ENCODE measurements around the gene FNIP2.
"Not testable (repeated sequence)": the region's sequence is repeated elsewhere in the genome, so short reads cannot be mapped to it uniquely, and the experiment has no call there.

The FNIP2 gene

DNA sequence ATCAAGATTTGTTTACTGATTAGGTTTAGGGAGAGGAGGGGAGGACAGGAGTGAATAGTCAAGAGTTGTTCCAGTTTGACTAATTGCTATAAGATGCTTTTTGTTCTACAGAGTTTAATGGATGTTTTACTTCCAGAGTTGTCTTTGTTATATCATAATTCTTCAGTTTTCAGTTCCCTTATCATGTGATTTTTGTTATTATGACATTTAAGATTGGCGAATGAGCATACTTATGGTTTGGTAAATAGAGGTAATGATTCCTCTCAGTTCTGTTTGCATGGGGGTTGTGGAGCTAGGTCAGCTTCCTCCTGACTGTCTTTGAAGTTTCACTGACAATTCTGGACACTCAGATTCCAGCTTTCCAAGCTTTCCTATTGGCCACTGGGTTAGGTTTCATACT, 24.6 kb downstream of the FNIP2 start:
- not testable (repeated sequence) for DNase-seq (ENCODE audit: low read depth)

- DNase-seq (ENCODE audit: low read depth): no peak
These were observed 27.7 kb downstream of the FNIP2 start for GRCh38 chr4:158796370-158797140.

GRCh38 chr4:158798062-158798461, 29.2 kb downstream of the FNIP2 start:
- DNase-seq (ENCODE audit: low read depth): no peak

GRCh38 chr4:158799013-158799770, 30.4 kb downstream of the FNIP2 start:
- DNase-seq (ENCODE audit: low read depth): no peak

DNA sequence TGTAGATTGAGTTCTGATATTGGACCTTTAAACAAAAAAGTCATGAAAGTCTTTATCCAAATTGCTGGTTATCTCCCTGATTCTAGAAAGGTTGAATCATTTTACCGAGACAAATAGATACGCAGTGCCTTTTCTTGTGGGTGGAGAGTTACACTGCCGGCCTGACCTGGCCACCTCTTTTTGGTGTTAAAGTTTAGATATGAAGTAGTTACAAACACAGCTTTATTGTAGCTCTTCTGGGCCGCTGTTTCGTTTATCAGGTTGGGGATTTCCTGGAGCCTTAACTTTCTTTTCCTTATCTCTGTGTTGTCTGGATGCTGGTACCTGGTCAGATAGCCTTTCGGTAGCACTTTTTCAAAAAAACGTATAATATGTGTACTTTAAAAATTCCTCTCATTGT, 31.0 kb downstream of the FNIP2 start:
- DNase-seq (ENCODE audit: low read depth): no peak

GRCh38 chr4:158801066-158801465, 32.2 kb downstream of the FNIP2 start:
- no peak for DNase-seq (ENCODE audit: low read depth)

GRCh38 chr4:158801677-158802076, 32.9 kb downstream of the FNIP2 start:
- no peak for DNase-seq (ENCODE audit: low read depth)

- no peak for DNase-seq (ENCODE audit: low read depth)
These were observed 34.1 kb downstream of the FNIP2 start for GRCh38 chr4:158802914-158803313.

DNA sequence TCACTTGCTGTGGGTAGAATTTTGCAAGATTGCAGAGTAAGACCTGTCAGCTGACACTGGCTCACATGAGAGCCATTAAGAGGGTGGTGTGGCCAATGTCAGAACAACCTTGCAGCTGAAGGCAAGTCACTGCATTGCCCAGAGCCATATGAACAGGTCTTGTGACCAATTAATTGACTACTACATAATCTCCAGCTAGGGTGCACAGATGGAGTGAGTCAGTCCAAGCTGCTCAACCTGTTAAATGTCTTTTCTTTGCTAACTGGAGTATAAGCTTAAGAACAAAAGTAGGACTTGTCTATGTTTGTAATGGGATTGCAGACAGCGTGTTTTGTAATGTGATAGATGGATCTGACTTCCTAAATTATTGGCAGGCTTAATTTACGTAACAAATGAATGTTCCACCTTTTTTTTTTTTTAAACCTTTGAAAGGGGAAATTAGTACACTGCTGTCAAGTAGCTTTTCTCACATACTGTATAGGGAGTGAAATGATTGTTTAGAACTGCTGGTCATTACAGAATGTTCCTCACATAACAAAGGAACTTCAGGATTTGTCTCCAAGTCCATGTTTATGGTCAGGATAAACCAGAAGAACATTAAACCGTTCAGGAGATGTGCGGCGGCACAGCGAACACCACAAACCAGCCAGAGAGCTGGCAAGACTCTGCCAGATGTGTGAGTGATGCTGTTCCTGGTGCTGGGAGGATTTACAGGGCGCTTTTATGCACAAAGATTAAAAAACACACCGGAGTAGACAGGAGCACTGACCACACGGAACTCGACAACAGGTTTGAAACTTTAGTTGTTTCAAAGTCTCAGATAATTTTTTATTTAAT, 37.0 kb downstream of the FNIP2 start:
- DNase-seq (ENCODE audit: low read depth): no peak

- DNase-seq (ENCODE audit: low read depth): no peak
These were observed 38.9 kb downstream of the FNIP2 start for GRCh38 chr4:158807691-158808090.

DNA sequence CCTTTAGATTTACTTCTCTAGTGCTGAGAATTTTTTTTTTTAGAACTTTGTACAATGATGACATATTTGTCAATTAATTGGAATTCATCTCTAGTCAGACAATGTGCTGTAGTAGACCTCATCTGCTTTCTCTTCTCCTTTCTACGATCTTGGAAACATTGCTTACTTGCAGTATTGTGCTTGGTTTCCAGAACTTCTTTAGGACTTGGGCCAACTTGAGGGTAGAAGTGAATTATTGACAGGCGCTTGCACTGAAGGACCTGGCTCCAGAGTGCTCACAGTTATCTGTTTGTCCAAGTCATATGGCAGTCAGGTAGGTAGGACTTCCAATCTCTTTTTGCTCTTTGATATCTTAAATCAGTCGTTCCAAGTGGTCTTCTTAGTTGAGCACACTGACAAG, 39.6 kb downstream of the FNIP2 start:
- DNase-seq (ENCODE audit: low read depth): no peak

GRCh38 chr4:158809208-158809607, 40.4 kb downstream of the FNIP2 start:
- not testable (repeated sequence) for DNase-seq (ENCODE audit: low read depth)

DNA sequence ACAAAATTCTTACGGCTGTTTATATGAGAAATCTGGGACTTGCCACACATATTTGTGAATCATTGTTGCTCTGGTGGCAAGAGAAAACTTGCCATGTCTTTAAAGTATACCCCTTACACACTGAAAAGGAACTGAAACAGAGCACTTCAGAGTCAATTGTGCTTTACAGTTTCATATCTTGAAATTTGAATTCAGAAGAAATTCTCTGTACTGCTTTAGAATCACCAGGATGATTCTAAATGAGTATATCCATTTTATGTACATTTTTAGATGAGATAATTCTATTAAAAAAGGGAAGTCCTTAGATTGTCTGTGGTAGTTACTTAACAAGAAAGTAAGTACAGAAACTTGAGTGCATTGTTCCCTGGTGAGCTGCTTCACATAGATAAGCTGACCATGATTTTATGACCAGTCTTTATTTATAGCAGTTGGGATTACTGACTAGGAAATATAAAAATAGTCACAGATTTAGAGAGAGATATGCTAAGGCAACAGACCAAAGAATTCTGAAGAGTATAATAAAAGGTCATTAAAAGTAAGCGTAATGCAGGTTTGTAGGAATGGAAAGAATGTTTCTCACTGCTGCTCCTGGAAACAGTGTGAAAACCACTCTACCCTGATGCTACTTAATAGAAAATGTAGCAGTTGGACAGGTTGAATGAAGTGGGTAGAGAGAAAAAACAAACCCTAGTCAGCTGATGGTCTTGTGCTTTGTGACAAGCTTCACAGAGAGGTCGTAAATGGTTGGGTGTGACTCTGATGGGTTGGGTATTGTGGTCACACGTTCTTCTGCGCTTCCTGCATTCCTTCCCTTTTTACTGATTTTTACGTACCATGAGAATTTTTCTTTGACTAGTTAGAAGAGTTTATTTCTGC, 41.0 kb downstream of the FNIP2 start:
- DNase-seq (ENCODE audit: low read depth): no peak

DNA sequence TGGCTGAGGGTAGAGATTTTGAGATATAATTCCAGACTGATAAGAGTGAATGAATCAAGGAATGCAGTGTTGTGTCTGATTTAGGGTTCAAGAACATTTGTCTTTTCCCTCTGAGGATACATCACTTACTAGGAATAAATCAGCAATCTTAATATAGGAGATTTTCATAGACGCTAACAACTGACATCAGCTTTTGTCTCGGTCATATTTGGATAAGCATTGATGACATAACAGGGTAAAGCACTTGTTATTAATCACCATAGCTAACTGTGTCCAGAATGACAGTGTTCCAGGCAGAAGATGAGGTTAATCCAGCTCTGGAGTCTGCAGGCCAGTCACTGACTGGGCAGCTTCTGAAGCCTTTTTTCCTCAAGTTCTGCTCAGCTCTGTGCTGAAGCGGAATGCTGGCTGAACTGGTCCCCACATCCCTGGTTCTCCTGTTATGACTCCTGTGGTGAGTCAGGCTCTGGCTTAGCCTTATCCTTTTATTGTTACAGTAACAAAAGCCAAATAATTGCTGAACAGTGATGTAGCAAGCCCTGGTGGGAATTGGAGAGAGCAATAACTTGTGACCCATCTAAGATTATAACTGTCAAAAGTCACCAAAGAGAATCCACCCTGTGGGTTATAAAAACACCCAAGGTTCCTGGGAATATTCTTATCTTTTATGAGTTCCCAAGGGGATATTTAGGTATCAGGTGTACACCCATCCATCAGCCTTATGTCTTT, 41.8 kb downstream of the FNIP2 start:
- DNase-seq (ENCODE audit: low read depth): no peak

DNA sequence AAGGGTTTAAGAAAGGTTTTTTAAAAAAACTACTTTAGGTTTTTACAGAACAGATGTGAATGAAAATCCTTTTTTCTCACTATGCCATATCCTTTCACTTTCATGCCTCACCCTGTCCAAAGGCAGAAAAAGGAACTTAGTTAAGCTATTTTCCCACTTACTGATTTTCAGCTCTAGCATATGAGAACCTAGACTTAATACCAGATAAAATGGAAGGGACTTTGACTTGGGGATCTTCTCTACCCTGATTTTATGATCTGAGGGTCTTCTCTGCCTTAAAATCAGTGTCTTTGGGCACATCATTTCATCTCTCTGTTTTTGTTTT, 42.4 kb downstream of the FNIP2 start:
- DNase-seq (ENCODE audit: low read depth): no peak

DNA sequence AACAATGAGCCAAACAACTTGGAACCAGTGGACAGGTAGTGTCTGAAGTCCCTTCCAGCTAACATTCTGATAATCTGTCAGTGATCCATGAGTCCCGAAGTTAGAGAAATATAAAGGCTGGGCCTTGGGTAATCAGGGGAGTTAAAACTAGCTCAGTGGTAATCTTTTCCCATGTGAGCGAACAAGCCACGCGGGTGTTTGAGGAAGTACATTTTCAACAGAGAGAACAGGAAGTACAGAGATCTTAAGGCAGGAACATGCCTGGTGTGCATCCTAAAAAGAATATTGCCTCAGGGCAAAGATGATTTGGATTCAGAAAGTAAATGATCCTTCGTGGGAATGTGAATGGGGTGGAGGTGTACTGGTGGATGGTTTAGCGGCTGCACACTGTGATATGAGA, 42.9 kb downstream of the FNIP2 start:
- DNase-seq (ENCODE audit: low read depth): no peak

DNA sequence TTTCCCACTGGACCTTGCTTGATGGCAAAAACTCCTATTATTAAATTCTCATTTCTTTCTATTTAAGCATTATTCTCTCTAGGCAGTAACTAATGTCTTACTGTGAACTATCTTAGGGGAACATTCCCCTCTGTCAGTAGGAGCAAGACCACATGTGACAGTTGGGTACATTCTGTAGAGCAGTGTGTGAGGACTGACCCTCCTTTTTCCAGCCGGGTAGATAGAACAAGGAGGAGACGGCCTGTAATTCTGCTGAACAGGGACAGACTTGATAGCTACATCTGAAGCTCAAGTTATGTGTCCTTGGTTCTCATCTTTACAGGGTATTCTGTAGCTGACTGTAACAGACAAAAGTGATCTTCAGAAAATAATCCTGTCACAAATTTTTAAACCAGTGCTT, 43.3 kb downstream of the FNIP2 start:
- DNase-seq (ENCODE audit: low read depth): no peak

- DNase-seq (ENCODE audit: low read depth): no peak
These were observed 43.7 kb downstream of the FNIP2 start for GRCh38 chr4:158812543-158812942.

DNA sequence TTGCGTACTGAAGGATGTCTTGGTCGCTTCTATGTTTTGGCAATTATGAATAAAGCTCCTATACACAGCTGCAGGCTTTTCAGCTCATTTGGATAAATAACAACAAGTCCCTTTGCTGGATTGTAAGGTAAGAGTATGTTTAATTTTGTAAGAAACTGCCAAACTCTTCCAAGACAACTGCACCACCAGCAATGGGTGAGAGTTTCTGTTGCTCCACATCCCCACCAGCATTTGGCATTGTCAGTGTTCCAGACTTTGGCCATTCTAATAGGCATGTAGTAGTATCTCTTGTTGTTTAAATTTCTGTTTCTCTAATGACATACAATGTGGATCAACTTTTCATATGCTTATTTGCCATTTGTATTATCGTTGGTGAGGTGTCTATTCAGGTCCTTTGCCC, 44.3 kb downstream of the FNIP2 start:
- DNase-seq (ENCODE audit: low read depth): no peak

- DNase-seq (ENCODE audit: low read depth): no peak
These were observed 45.4 kb downstream of the FNIP2 start for GRCh38 chr4:158814207-158814606.

GRCh38 chr4:158814636-158815330, 46.0 kb downstream of the FNIP2 start:
- no peak for DNase-seq (ENCODE audit: low read depth)
